Panc1 (cell line): Measurements from ENCODE around the gene PLCD4.

Experiments
- CTCF ChIP-seq: fragments of 450-650 bp; IDR thresholded peaks from 2 replicates; pipeline ENCODE4 v1.5.1; 2017; ENCODE audit warnings: mild to moderate bottlenecking
- POLR2AphosphoS5 ChIP-seq: IDR thresholded peaks from 2 replicates; pipeline ENCODE4 v1.6.1; 2012; ENCODE audit warnings: mild to moderate bottlenecking, low read depth, low read length, moderate library complexity
- TCF7L2 ChIP-seq: IDR thresholded peaks from 2 replicates; pipeline ENCODE4 v1.6.1; 2011; ENCODE audit warnings: mild to moderate bottlenecking, low read depth, low read length, inconsistent platforms
- TF ChIP-seq, protein P1 (sequence below), 2 experiments: IDR thresholded peaks; 2 replicates each; pipeline ENCODE4 v1.6.1; 2011 to 2012; ENCODE audit warnings: low read depth in 2 of 2, control low read depth in 1 of 2, low read length in 1 of 2, mild to moderate bottlenecking in 1 of 2, moderate library complexity in 1 of 2; ENCODE audit not compliant: insufficient read depth in 1 of 2

DNA sequence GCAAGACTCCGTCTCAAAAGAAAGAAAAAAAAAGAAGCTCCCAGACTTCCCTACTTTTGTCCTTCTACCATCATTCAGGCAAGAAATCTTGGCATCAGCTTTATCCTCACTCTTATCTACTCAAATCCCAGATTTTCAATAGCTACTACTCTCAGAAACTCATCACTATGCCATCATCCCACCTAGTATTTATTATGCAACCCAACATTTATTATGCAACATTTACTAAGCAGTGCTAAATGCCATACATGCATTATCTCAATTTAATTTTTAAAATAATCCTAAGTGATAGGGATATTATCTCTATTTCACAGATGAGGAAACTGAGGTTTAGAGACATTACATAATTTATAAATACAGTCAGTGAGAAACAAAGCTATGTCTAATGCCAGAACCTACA lies 43.6 kb upstream of the PLCD4 start:
- TF ChIP-seq, protein P1, sequence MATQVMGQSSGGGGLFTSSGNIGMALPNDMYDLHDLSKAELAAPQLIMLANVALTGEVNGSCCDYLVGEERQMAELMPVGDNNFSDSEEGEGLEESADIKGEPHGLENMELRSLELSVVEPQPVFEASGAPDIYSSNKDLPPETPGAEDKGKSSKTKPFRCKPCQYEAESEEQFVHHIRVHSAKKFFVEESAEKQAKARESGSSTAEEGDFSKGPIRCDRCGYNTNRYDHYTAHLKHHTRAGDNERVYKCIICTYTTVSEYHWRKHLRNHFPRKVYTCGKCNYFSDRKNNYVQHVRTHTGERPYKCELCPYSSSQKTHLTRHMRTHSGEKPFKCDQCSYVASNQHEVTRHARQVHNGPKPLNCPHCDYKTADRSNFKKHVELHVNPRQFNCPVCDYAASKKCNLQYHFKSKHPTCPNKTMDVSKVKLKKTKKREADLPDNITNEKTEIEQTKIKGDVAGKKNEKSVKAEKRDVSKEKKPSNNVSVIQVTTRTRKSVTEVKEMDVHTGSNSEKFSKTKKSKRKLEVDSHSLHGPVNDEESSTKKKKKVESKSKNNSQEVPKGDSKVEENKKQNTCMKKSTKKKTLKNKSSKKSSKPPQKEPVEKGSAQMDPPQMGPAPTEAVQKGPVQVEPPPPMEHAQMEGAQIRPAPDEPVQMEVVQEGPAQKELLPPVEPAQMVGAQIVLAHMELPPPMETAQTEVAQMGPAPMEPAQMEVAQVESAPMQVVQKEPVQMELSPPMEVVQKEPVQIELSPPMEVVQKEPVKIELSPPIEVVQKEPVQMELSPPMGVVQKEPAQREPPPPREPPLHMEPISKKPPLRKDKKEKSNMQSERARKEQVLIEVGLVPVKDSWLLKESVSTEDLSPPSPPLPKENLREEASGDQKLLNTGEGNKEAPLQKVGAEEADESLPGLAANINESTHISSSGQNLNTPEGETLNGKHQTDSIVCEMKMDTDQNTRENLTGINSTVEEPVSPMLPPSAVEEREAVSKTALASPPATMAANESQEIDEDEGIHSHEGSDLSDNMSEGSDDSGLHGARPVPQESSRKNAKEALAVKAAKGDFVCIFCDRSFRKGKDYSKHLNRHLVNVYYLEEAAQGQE (IDR thresholded peaks at IDR 0.05; ENCODE audit: insufficient read depth in 1 of 2, low read depth in 2 of 2, low read length in 1 of 2) = no peak
- TF ChIP-seq CTCF = no peak
- TF ChIP-seq POLR2AphosphoS5 = no peak
- no peak for TF ChIP-seq TCF7L2
